SU-DHL-6 (cell line): ENCODE measurements around the gene CIP2A.

ENCODE experiments used
- H2AFZ ChIP-seq: fragments of 200-600 bp; sonication (generic); 2 replicates; pipeline ENCODE4 v1.6.1; 2014; ENCODE audit warnings: low read depth, mild to moderate bottlenecking, moderate library complexity, mixed read lengths, antibody characterized with exemption, low read length; ENCODE audit not compliant: severe bottlenecking
- H3F3A ChIP-seq: fragments of 200-600 bp; shearing (Covaris generic); 2 replicates; pipeline ENCODE4 v1.6.0; 2016; ENCODE audit warnings: antibody characterized with exemption, mild to moderate bottlenecking; ENCODE audit not compliant: insufficient read depth
- H3K27ac ChIP-seq: fragments of 200-600 bp; sonication (generic); 2 replicates; pipeline ENCODE4 v1.5.1; 2016; ENCODE audit warnings: low read depth, mild to moderate bottlenecking, low read length, moderate library complexity, mixed read lengths
- H3K27me3 ChIP-seq: fragments of 200-600 bp; sonication (generic), shearing (Covaris generic); 2 replicates; pipeline ENCODE4 v1.6.0; 2014; ENCODE audit warnings: mild to moderate bottlenecking, low read length
- H3K36me3 ChIP-seq: fragments of 200-600 bp; sonication (generic); 2 replicates; pipeline ENCODE4 v1.6.1; 2014; ENCODE audit warnings: mild to moderate bottlenecking, low read length, mixed read lengths
- H3K4me2 ChIP-seq: fragments of 300-600, 200-600 bp; shearing (Covaris generic), sonication (generic); 2 replicates; pipeline ENCODE4 v1.6.0; 2014; ENCODE audit warnings: low read length, low read depth, mild to moderate bottlenecking; ENCODE audit not compliant: poor library complexity, severe bottlenecking
- H3K4me3 ChIP-seq: fragments of 200-600 bp; sonication (generic); 2 replicates; pipeline ENCODE4 v1.5.1; 2014; ENCODE audit warnings: antibody characterized with exemption, low read length, mild to moderate bottlenecking, mixed read lengths; ENCODE audit not compliant: insufficient read depth, poor library complexity, severe bottlenecking
- H3K79me2 ChIP-seq: fragments of 200-600 bp; sonication (generic); 2 replicates; pipeline ENCODE4 v1.6.1; 2014; ENCODE audit warnings: mild to moderate bottlenecking, low read length, moderate library complexity; ENCODE audit not compliant: insufficient read depth
- H3K9ac ChIP-seq: fragments of 200-600 bp; sonication (generic); 2 replicates; pipeline ENCODE4 v1.7.0; 2014; ENCODE audit warnings: mild to moderate bottlenecking, low read length
- H3K9me2 ChIP-seq: fragments of 200-600 bp; sonication (generic); replicated peaks from 2 replicates; pipeline ENCODE4 v1.6.1; 2014; ENCODE audit warnings: low read length; ENCODE audit not compliant: insufficient read depth
- H3K9me3 ChIP-seq: fragments of 200-600 bp; sonication (generic); 2 replicates; pipeline ENCODE4 v1.6.1; 2014; ENCODE audit warnings: low read length, mixed read lengths; ENCODE audit not compliant: insufficient read depth
- H4K20me1 ChIP-seq: fragments of 200-600 bp; sonication (generic); 2 replicates; pipeline ENCODE4 v1.6.1; 2014; ENCODE audit warnings: low read depth, mild to moderate bottlenecking, antibody characterized with exemption, low read length, moderate library complexity, mixed read lengths
- CTCF ChIP-seq: fragments of 200-600 bp; sonication (generic); IDR thresholded peaks from one replicate; pipeline ENCODE4 v1.5.1; 2017; ENCODE audit warnings: antibody characterized with exemption, mild to moderate bottlenecking, low read length, moderate library complexity; ENCODE audit not compliant: insufficient read depth, poor library complexity, severe bottlenecking
- EZH2phosphoT487 ChIP-seq: fragments of 200-600 bp; sonication (generic), shearing (Covaris generic); conservative IDR thresholded peaks from 2 replicates; pipeline ENCODE4 v1.6.1; 2018; ENCODE audit warnings: mild to moderate bottlenecking, antibody characterized with exemption, low read length, moderate library complexity, mixed read lengths

Gene CIP2A

DNA sequence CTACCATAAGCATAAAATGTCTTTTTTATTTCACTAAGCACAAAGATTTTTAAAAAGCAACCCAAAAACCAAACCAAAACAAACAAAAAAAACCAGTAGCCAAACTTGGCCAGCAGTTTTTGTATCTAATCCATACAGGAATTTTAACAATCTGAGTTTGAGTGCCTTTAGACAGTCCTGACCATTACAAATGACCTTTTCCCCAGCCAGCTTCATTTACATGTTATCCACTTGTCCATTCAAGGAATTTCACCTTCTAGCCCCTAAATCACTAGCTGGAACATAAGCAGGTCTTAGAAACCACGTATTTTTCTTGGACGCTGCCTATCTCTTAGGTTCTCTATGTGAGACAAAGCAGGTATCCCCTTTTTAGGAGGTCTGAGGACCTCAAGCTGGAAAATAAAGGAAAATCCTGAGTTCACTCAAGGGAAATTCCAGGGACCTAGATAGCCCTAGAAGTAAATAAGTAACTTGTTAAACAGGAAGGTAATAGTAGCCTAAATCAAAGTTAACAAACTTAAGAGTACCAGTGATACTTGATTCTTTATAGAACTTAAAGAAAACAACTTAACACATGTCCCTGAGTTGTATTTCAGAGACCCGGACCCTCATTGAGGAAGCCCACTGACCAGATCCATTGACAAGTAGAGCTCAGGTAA lies 34.2 kb downstream of the CIP2A start:
- Histone ChIP-seq H2AFZ (no peak overlapping the region), H3F3A (peaks cover 4% of the 10 kb centered on the region; the same call in 1 of the 2 replicates), H3K4me3 (no peak overlapping the region), H3K27me3 (no peaks in the 10 kb centered on the region), H3K36me3 (peaks cover 67% of the 10 kb centered on the region), H3K9me3 (no peaks in the 10 kb centered on the region), H3K4me2 (no peak overlapping the region), H3K9ac (no peak overlapping the region), H4K20me1 (no peaks in the 10 kb centered on the region), H3K9me2 (no peaks in the 10 kb centered on the region), H3K79me2 (no peaks in the 10 kb centered on the region), H3K27ac (no peak overlapping the region)
- TF ChIP-seq CTCF: no peak
- no peak for TF ChIP-seq EZH2phosphoT487

DNA sequence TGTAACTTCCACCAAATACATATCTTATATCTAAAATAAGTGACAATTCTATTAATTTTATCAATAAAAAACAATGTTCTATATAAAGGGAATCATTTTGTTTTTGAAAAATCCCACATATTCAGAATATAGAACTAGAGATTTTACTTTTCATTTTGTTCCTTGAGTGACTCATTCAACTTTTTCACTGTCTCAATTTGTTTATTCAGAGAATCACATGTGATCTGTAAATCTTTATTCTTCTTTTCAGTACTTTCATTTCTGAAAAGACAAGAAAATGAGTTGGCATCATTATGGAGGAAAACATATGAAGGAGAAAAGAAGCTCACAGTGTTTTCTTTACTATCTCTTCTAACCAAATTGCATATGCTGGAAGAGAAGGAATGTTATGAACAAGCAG lies 35.0 kb downstream of the CIP2A start:
- Histone ChIP-seq H3K9ac (no peak overlapping the region), H2AFZ (no peak overlapping the region), H3K9me3 (no peaks in the 10 kb centered on the region), H3K79me2 (no peaks in the 10 kb centered on the region), H3K27ac (no peak overlapping the region), H3K4me3 (no peak overlapping the region), H4K20me1 (no peaks in the 10 kb centered on the region), H3F3A (peaks cover 6% of the 10 kb centered on the region; the same call in 1 of the 2 replicates), H3K36me3 (peaks cover 67% of the 10 kb centered on the region), H3K4me2 (no peak overlapping the region), H3K9me2 (no peaks in the 10 kb centered on the region), H3K27me3 (no peaks in the 10 kb centered on the region)
- no peak for TF ChIP-seq CTCF
- TF ChIP-seq EZH2phosphoT487: no peak

GRCh38 chr3:108552267-108553159 lies 36.7 kb downstream of the CIP2A start:
- Histone ChIP-seq H3K9me2 (no peaks in the 10 kb centered on the region), H3K4me2 (no peak overlapping the region), H3K9me3 (no peaks in the 10 kb centered on the region), H3K36me3 (peaks cover 67% of the 10 kb centered on the region), H3K27me3 (no peaks in the 10 kb centered on the region), H3K27ac (no peak overlapping the region), H2AFZ (no peak overlapping the region), H3F3A (peaks cover 6% of the 10 kb centered on the region; the same call in 1 of the 2 replicates), H4K20me1 (no peaks in the 10 kb centered on the region), H3K79me2 (no peaks in the 10 kb centered on the region), H3K4me3 (no peak overlapping the region), H3K9ac (no peak overlapping the region)
- TF ChIP-seq CTCF (no peak), EZH2phosphoT487 (no peak)
